Osteoblast (primary cell): Measurements from ENCODE around the gene LMX1B. TPM values are rescaled to one million over a fixed set of nuclear protein-coding genes. Genes with fewer than 3 reads are reported as not detected.

Experiments
- DNase-seq: peaks from one replicate; pipeline ENCODE4 v3.0.0; 2011; ENCODE audit warnings: low spot score, mixed read lengths; ENCODE audit not compliant: insufficient read length; ENCODE audit errors: missing footprints
- H2AFZ ChIP-seq: 2 replicates; pipeline ENCODE4 v1.6.0; 2011; ENCODE audit warnings: mild to moderate bottlenecking, low read length
- H3K27ac ChIP-seq: 2 replicates; pipeline ENCODE4 v1.5.1; 2011; ENCODE audit warnings: mild to moderate bottlenecking, low read depth, low read length, moderate library complexity
- H3K27me3 ChIP-seq: 2 replicates; pipeline ENCODE4 v1.6.0; 2012; ENCODE audit warnings: mild to moderate bottlenecking, control low read depth, inconsistent platforms, low read length, moderate library complexity; ENCODE audit not compliant: insufficient read depth
- H3K36me3 ChIP-seq: 2 replicates; pipeline ENCODE4 v1.5.1; 2011; ENCODE audit warnings: mild to moderate bottlenecking, low read length, control low read depth, moderate library complexity; ENCODE audit not compliant: insufficient read depth
- H3K4me1 ChIP-seq: 2 replicates; pipeline ENCODE4 v1.5.1; 2011; ENCODE audit warnings: mild to moderate bottlenecking, low read length, control low read depth, moderate library complexity; ENCODE audit not compliant: insufficient read depth
- H3K4me2 ChIP-seq: 2 replicates; pipeline ENCODE4 v1.6.0; 2011; ENCODE audit warnings: mild to moderate bottlenecking, low read length; ENCODE audit not compliant: insufficient read depth
- H3K4me3 ChIP-seq: fragments of 200-600 bp; sonication (generic); 3 replicates; pipeline ENCODE4 v1.5.1; 2012; ENCODE audit warnings: mild to moderate bottlenecking, low read length, inconsistent platforms; ENCODE audit not compliant: insufficient read depth
- H3K79me2 ChIP-seq: 2 replicates; pipeline ENCODE4 v1.6.0; 2012; ENCODE audit warnings: mild to moderate bottlenecking, low read length, control low read depth, inconsistent platforms; ENCODE audit not compliant: insufficient read depth
- H3K9me3 ChIP-seq: 2 replicates; pipeline ENCODE4 v1.5.1; 2011; ENCODE audit warnings: low read depth, low read length, control low read depth
- H4K20me1 ChIP-seq: 2 replicates; pipeline ENCODE4 v1.6.0; 2012; ENCODE audit warnings: mild to moderate bottlenecking, low read length, control low read depth; ENCODE audit not compliant: insufficient read depth
- CTCF ChIP-seq: IDR thresholded peaks from 2 replicates; pipeline ENCODE4 v1.5.1; 2011; ENCODE audit warnings: mild to moderate bottlenecking, low read depth, low read length, moderate library complexity; ENCODE audit errors: extremely low read depth
- total RNA-seq: library from RNA; depleted of rRNA; stranded (reverse); fragments of >200 nt; gene quantifications from 2 replicates; pipeline ENCODE4 v1.2.3, GENCODE V29; 2012

LMX1B gene
- total RNA-seq, 1 donor: under 0.01 TPM

GRCh38 chr9:126611193-126611591 is 2.5 kb upstream of the LMX1B start:
- Histone ChIP-seq H3K36me3 (no peaks in the 10 kb centered on the region), H3K4me1 (no peaks in the 10 kb centered on the region), H3K9me3 (no peaks in the 10 kb centered on the region), H3K27me3 (peaks cover 80% of the 10 kb centered on the region), H2AFZ (no peak overlapping the region), H3K79me2 (no peaks in the 10 kb centered on the region), H3K27ac (no peak overlapping the region), H3K4me3 (no peak overlapping the region), H3K4me2 (no peak overlapping the region), H4K20me1 (peaks cover 4% of the 10 kb centered on the region)
- DNase-seq: no peak
- no peak for TF ChIP-seq CTCF

- peak; percentile 100 for DNase-seq
- H2AFZ ChIP-seq: no peak overlapping the region
- H3K36me3 ChIP-seq: no peaks in the 10 kb centered on the region
- no peak overlapping the region for H3K27ac ChIP-seq
- H3K9me3 ChIP-seq: no peaks in the 10 kb centered on the region
- no peak overlapping the region for H3K4me3 ChIP-seq
- H3K4me1 ChIP-seq: no peaks in the 10 kb centered on the region
- no peaks in the 10 kb centered on the region for H3K79me2 ChIP-seq
- H3K27me3 ChIP-seq: peaks cover 84% of the 10 kb centered on the region
- H4K20me1 ChIP-seq: peaks cover 4% of the 10 kb centered on the region
- peak; percentile 62 for TF ChIP-seq CTCF
- no peak overlapping the region for H3K4me2 ChIP-seq
These were observed 2.0 kb upstream of the LMX1B start for GRCh38 chr9:126611592-126612325.

- H3K79me2 ChIP-seq: no peaks in the 10 kb centered on the region
- H3K9me3 ChIP-seq: no peaks in the 10 kb centered on the region
- H3K4me3 ChIP-seq: no peak overlapping the region
- TF ChIP-seq CTCF: no peak
- DNase-seq: no peak
- H3K27me3 ChIP-seq: peaks cover 80% of the 10 kb centered on the region
- H3K4me2 ChIP-seq: no peak overlapping the region
- H4K20me1 ChIP-seq: peaks cover 4% of the 10 kb centered on the region
- no peak overlapping the region for H3K27ac ChIP-seq
- no peaks in the 10 kb centered on the region for H3K4me1 ChIP-seq
- no peak overlapping the region for H2AFZ ChIP-seq
- H3K36me3 ChIP-seq: no peaks in the 10 kb centered on the region
These were observed 1.4 kb upstream of the LMX1B start for GRCh38 chr9:126612326-126612812.

- H3K4me2 ChIP-seq: no peak overlapping the region
- peak; percentile 93 for DNase-seq
These were observed 701 bp upstream of the LMX1B start for GRCh38 chr9:126612813-126613641.

More at GRCh38 chr9:126612813-126613641, 701 bp upstream of the LMX1B start:
- Histone ChIP-seq H3K4me3 (no peak overlapping the region), H4K20me1 (peaks cover 4% of the 10 kb centered on the region), H3K9me3 (no peaks in the 10 kb centered on the region), H3K36me3 (no peaks in the 10 kb centered on the region), H3K79me2 (no peaks in the 10 kb centered on the region), H3K27ac (no peak overlapping the region), H2AFZ (no peak overlapping the region), H3K27me3 (peaks cover 75% of the 10 kb centered on the region), H3K4me1 (no peaks in the 10 kb centered on the region)
- no peak for TF ChIP-seq CTCF
